Natural killer cell (primary cell): Measurements from ENCODE around the gene SLC4A4. TPM values are rescaled to one million over a fixed set of nuclear protein-coding genes. Genes with fewer than 3 reads are reported as not detected.

Experiments
- ATAC-seq, 3 donors: fragments of 150-1000 bp in 2 of 3; fragments of 200-7000 bp in 1 of 3; cut with Tn5 transposase; 1 replicate in 1 of 3; 2 replicates in 2 of 3; pipeline ENCODE4 v1.10.0; 2021; ENCODE audit warnings: mild to moderate bottlenecking in 2 of 3, moderate library complexity in 2 of 3
- DNase-seq, 2 donors: peaks; one replicate each; pipeline versions ENCODE4 v3.0.0 to v3.0.0-alpha.2; 2013 to 2021; ENCODE audit warnings: mixed read lengths in 1 of 2
- H3K27ac ChIP-seq: one replicate; pipeline ENCODE4 v1.5.1; 2013; ENCODE audit warnings: mild to moderate bottlenecking, low read length
- H3K27me3 ChIP-seq: one replicate; pipeline ENCODE4 v1.6.1; 2013; ENCODE audit warnings: low read length; ENCODE audit not compliant: control insufficient read depth, insufficient read depth
- H3K36me3 ChIP-seq: one replicate; pipeline ENCODE4 v1.6.1; 2013; ENCODE audit warnings: low read length; ENCODE audit not compliant: control insufficient read depth, insufficient read depth
- H3K4me1 ChIP-seq: one replicate; pipeline ENCODE4 v1.6.1; 2013; ENCODE audit warnings: low read length; ENCODE audit not compliant: control insufficient read depth, insufficient read depth
- H3K4me3 ChIP-seq: one replicate; pipeline ENCODE4 v1.5.1; 2013; ENCODE audit warnings: low read length
- H3K9me3 ChIP-seq: one replicate; pipeline ENCODE4 v1.6.1; 2013; ENCODE audit warnings: low read length; ENCODE audit not compliant: control insufficient read depth, insufficient read depth
- H3K27ac Mint-ChIP-seq, 2 donors: one replicate each; pipeline ENCODE4 v1.8.0; 2022; ENCODE audit warnings: mild to moderate bottlenecking in 2 of 2, mixed read lengths in 2 of 2, moderate library complexity in 1 of 2
- H3K27me3 Mint-ChIP-seq, 2 donors: one replicate each; pipeline ENCODE4 v1.8.0; 2022; ENCODE audit warnings: low read depth in 2 of 2, mixed read lengths in 2 of 2
- H3K36me3 Mint-ChIP-seq: one replicate; pipeline ENCODE4 v1.8.0; 2022; ENCODE audit warnings: mixed read lengths
- H3K4me1 Mint-ChIP-seq, 2 donors: one replicate each; pipeline ENCODE4 v1.8.0; 2022; ENCODE audit warnings: mixed read lengths in 2 of 2
- H3K4me3 Mint-ChIP-seq: one replicate; pipeline ENCODE4 v1.8.0; 2022; ENCODE audit warnings: mild to moderate bottlenecking, moderate library complexity, mixed read lengths
- H3K9me3 Mint-ChIP-seq, 2 donors: one replicate each; pipeline ENCODE4 v1.8.0; 2022; ENCODE audit warnings: mixed read lengths in 2 of 2
- CTCF ChIP-seq: fragments of 200-600 bp; IDR thresholded peaks from one replicate; pipeline ENCODE4 v1.8.0; 2022; ENCODE audit warnings: antibody characterized with exemption
- WGBS: methylation state at CpG from one replicate; pipeline ENCODE4 v1.1.7; 2013; ENCODE audit warnings: missing lambda C conversion rate; ENCODE audit not compliant: insufficient coverage; 5-methylcytosine and 5-hydroxymethylcytosine counted together
- intact Hi-C: fragments of 100-400 bp; cut with micrococcal nuclease; formaldehyde crosslinking; loops from one replicate; pipeline ENCODE4 v1.14.2; 2022
- total RNA-seq, 4 donors: library from RNA; stranded (reverse); fragments of 120-200 nt in 1 of 4; gene quantifications; one replicate each; pipeline versions ENCODE4 v1.2.3 to v1.2.4, GENCODE V29; 2013 to 2022

Gene SLC4A4
- total RNA-seq, 3 donors from 2014 or later (not counting 1 experiment from before 2014, with no cell fraction given): 17.9 to 20.4 (median 19.1) TPM

- TF ChIP-seq CTCF: no peak
- no peak overlapping the region for H3K27ac Mint-ChIP-seq
- H3K36me3 Mint-ChIP-seq: peaks cover 15% of the 10 kb centered on the region
- no peaks in the 10 kb centered on the region for H3K27me3 ChIP-seq
- DNase-seq: no peak
- peaks cover 0 to 6% of the 10 kb centered on the region in 2 donors for H3K27me3 Mint-ChIP-seq
- H3K4me1 ChIP-seq: no peaks in the 10 kb centered on the region
- intact Hi-C loops: no loop called here
- H3K9me3 Mint-ChIP-seq: peaks cover 14 to 15% of the 10 kb centered on the region in 2 donors
- ATAC-seq: no peak
- H3K4me3 Mint-ChIP-seq: no peak overlapping the region
- no peaks in the 10 kb centered on the region for H3K36me3 ChIP-seq
- WGBS: 91% methylated on average over 2 of the region's 2 CpGs
- no peak overlapping the region for H3K27ac ChIP-seq
- H3K4me1 Mint-ChIP-seq: no peaks in the 10 kb centered on the region
- H3K4me3 ChIP-seq: no peak overlapping the region
- peaks cover 2% of the 10 kb centered on the region for H3K9me3 ChIP-seq
These were observed 275.8 kb downstream of the SLC4A4 start for GRCh38 chr4:71614621-71615020.

GRCh38 chr4:71616168-71616811 lies 277.5 kb downstream of the SLC4A4 start:
- Histone ChIP-seq H3K9me3 (peaks cover 2% of the 10 kb centered on the region), H3K4me3 (no peak overlapping the region), H3K27me3 (no peaks in the 10 kb centered on the region), H3K4me1 (no peaks in the 10 kb centered on the region), H3K27ac (no peak overlapping the region), H3K36me3 (no peaks in the 10 kb centered on the region)
- Mint-ChIP-seq H3K27ac (no peak overlapping the region), H3K9me3 (peaks cover 16 to 19% of the 10 kb centered on the region in 2 donors), H3K36me3 (peaks cover 15% of the 10 kb centered on the region), H3K4me1 (no peaks in the 10 kb centered on the region), H3K4me3 (no peak overlapping the region), H3K27me3 (peaks cover 0 to under 1% of the 10 kb centered on the region in 2 donors)
- ATAC-seq (no peak), DNase-seq (no peak)
- WGBS: 96% methylated on average over 3 of the region's 3 CpGs
- intact Hi-C loops: no loop called here
- no peak for TF ChIP-seq CTCF
